ENCODE results near the gene ATP6V1G1. TPM values are rescaled to one million over a fixed set of nuclear protein-coding genes. Genes with fewer than 3 reads are reported as not detected.

Gene ATP6V1G1
- total and polyA plus RNA-seq, 2 experiments from 2014 or later = 127 to 222 TPM

GRCh38 chr9:114613919-114614318, 26.4 kb downstream of the ATP6V1G1 start:
- H4K20me1 ChIP-seq (ENCODE audit: insufficient read depth) = no peaks in the 10 kb centered on the region
- H3F3A ChIP-seq (ENCODE audit: insufficient read depth) = peaks cover 4% of the 10 kb centered on the region; the same call in 1 of the 2 replicates
- no peak overlapping the region for H3K27ac ChIP-seq
- H3K79me2 ChIP-seq (ENCODE audit: insufficient read depth) = peaks cover 18% of the 10 kb centered on the region; the same call in 1 of the 2 replicates
- TF ChIP-seq EZH2phosphoT487 (IDR thresholded peaks at IDR 0.05; ENCODE audit: insufficient read depth, low read depth) (no peak), EZH2 (IDR thresholded peaks at IDR 0.05; ENCODE audit: insufficient read depth, poor library complexity, severe bottlenecking) (no peak)
- no peaks in the 10 kb centered on the region for H3K36me3 ChIP-seq (ENCODE audit: low read depth)
- in situ Hi-C loops (cut with MboI) = no loop called here
- H3K4me2 ChIP-seq (ENCODE audit: unreplicated experiment) = no peak overlapping the region
- H2AFZ ChIP-seq = no peak overlapping the region
- no peak overlapping the region for H3K4me3 ChIP-seq
- H3K9me3 ChIP-seq (ENCODE audit: low read depth) = no peaks in the 10 kb centered on the region
- DNase-seq = no peak
- no peak overlapping the region for H3K9ac ChIP-seq
- WGBS, 2 experiments (ENCODE audit: low coverage in 1 of 2, low lambda C conversion rate in 2 of 2, missing lambda C conversion rate in 2 of 2) = 64 to 67% methylated on average over 3 of the region's 3 CpGs
- no peaks in the 10 kb centered on the region for H3K27me3 ChIP-seq (replicated peaks; ENCODE audit: insufficient read depth)
- H3K9me2 ChIP-seq (ENCODE audit: insufficient read depth) = no peaks in the 10 kb centered on the region
- peaks cover 13% of the 10 kb centered on the region for H3K4me1 ChIP-seq (ENCODE audit: insufficient read depth)

DNA sequence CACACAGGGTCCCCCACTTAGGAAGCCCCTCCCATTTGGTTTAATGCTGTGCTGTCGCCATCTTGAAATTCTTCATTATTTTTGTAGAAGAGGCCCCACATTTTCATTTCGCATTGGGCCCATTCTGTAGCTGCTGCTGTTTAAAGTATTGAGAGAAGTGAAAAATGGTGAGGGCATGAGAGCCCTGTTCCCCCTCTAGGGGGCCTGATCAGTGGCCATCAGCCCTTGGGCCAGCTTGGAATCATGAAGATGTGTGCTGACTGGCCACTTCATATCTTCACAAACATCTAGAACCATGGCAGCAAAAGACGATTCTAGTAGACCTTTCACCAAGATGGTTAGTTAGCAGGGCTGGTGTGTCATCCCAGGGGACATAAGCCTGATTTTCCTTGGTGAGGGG, 26.8 kb downstream of the ATP6V1G1 start:
- Histone ChIP-seq H3K79me2 (ENCODE audit: insufficient read depth) (peaks cover 18% of the 10 kb centered on the region; the same call in 1 of the 2 replicates), H3K9ac (no peak overlapping the region), H3K27me3 (replicated peaks; ENCODE audit: insufficient read depth) (no peaks in the 10 kb centered on the region), H3F3A (ENCODE audit: insufficient read depth) (peaks cover 4% of the 10 kb centered on the region; the same call in 1 of the 2 replicates), H3K36me3 (ENCODE audit: low read depth) (no peaks in the 10 kb centered on the region), H3K4me2 (ENCODE audit: unreplicated experiment) (no peak overlapping the region), H3K4me3 (no peak overlapping the region), H3K9me3 (ENCODE audit: low read depth) (no peaks in the 10 kb centered on the region), H3K4me1 (ENCODE audit: insufficient read depth) (peaks cover 13% of the 10 kb centered on the region), H4K20me1 (ENCODE audit: insufficient read depth) (no peaks in the 10 kb centered on the region), H2AFZ (no peak overlapping the region), H3K27ac (no peak overlapping the region), H3K9me2 (ENCODE audit: insufficient read depth) (no peaks in the 10 kb centered on the region)
- WGBS, 2 experiments (ENCODE audit: low coverage in 1 of 2, low lambda C conversion rate in 2 of 2, missing lambda C conversion rate in 2 of 2) = 95 to 96% methylated on average over 3 of the region's 3 CpGs
- no peak for DNase-seq
- TF ChIP-seq EZH2 (IDR thresholded peaks at IDR 0.05; ENCODE audit: insufficient read depth, poor library complexity, severe bottlenecking) = no peak
- in situ Hi-C loops (cut with MboI) = no loop called here

DNA sequence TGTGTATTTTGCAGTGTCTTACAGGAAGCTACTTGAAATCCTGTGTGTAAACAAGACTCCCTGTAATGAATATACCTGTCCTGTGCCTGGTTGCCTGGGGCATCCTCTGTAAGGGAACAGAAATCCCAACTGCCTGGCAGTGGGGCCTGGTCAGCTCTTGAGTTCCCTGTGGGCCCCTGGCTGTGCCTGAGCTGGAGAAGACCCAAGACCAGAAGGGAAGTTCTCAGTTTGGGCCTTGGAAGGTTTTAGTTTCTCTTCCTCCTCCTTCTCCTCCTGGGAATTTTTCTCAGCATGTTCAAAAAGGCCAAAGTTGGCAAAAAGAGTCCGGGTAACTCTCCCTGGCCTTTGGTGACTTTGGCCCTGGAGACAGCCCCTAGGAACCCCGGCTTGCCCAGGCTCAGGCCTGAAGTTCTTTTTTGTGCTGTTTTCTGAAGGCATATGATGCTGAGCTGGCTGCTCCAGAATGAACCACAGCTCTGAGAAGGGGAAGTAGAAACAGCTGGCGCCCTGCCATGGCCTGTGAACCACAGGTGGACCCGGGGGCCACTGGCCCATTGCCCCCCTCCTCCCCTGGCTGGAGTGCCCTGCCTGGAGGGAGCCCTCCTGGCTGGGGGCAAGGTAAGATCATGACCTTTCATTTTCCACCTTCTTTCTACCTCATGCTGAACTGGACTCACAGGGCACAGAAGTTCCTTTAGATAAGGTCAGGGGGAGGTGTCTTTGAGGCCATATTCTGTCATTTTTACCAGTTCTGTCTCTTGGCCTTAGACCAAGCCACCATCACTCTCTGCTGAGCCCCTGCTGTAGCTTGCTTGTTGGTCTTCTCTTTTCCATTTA, 29.3 kb downstream of the ATP6V1G1 start:
- no peaks in the 10 kb centered on the region for H3K36me3 ChIP-seq (ENCODE audit: low read depth)
- peaks cover 18% of the 10 kb centered on the region; the same call in 1 of the 2 replicates for H3K79me2 ChIP-seq (ENCODE audit: insufficient read depth)
- no peak for DNase-seq
- peaks cover 10% of the 10 kb centered on the region for H3F3A ChIP-seq (ENCODE audit: insufficient read depth)
- H3K9me3 ChIP-seq (ENCODE audit: low read depth) = no peaks in the 10 kb centered on the region
- H3K9ac ChIP-seq = no peak overlapping the region
- in situ Hi-C loops (cut with MboI) = no loop called here
- H3K4me1 ChIP-seq (ENCODE audit: insufficient read depth) = peaks cover 12% of the 10 kb centered on the region
- H3K27me3 ChIP-seq (replicated peaks; ENCODE audit: insufficient read depth) = no peaks in the 10 kb centered on the region
- WGBS, 2 experiments (ENCODE audit: low coverage in 1 of 2, low lambda C conversion rate in 2 of 2, missing lambda C conversion rate in 2 of 2) = 64 to 73% methylated on average over 4 of the region's 4 CpGs
- no peak overlapping the region for H3K27ac ChIP-seq
- H4K20me1 ChIP-seq (ENCODE audit: insufficient read depth) = no peaks in the 10 kb centered on the region
- H2AFZ ChIP-seq = no peak overlapping the region
- no peak overlapping the region for H3K4me3 ChIP-seq
- H3K9me2 ChIP-seq (ENCODE audit: insufficient read depth) = no peaks in the 10 kb centered on the region
- TF ChIP-seq EZH2phosphoT487 (IDR thresholded peaks at IDR 0.05; ENCODE audit: insufficient read depth, low read depth) = no peak
- TF ChIP-seq EZH2 (IDR thresholded peaks at IDR 0.05; ENCODE audit: insufficient read depth, poor library complexity, severe bottlenecking) = no peak
- H3K4me2 ChIP-seq (ENCODE audit: unreplicated experiment) = no peak overlapping the region

- no peaks in the 10 kb centered on the region for H3K36me3 ChIP-seq (ENCODE audit: low read depth)
- no peak overlapping the region for H3K27ac ChIP-seq
- H3K9me2 ChIP-seq (ENCODE audit: insufficient read depth) = no peaks in the 10 kb centered on the region
- in situ Hi-C loops (cut with MboI) = no loop called here
- no peaks in the 10 kb centered on the region for H3K27me3 ChIP-seq (replicated peaks; ENCODE audit: insufficient read depth)
- 0 out of 2 replicates have a peak, but pooled peaks cover 4% of the 10 kb centered on the region for H4K20me1 ChIP-seq (ENCODE audit: insufficient read depth)
- no peak overlapping the region for H3K4me2 ChIP-seq (ENCODE audit: unreplicated experiment)
- no peaks in the 10 kb centered on the region for H3K9me3 ChIP-seq (ENCODE audit: low read depth)
- H3F3A ChIP-seq (ENCODE audit: insufficient read depth) = peaks cover 15% of the 10 kb centered on the region
- TF ChIP-seq EZH2phosphoT487 (IDR thresholded peaks at IDR 0.05; ENCODE audit: insufficient read depth, low read depth) (no peak), EZH2 (IDR thresholded peaks at IDR 0.05; ENCODE audit: insufficient read depth, poor library complexity, severe bottlenecking) (no peak)
- DNase-seq = no peak
- H3K4me3 ChIP-seq = no peak overlapping the region
- WGBS, 2 experiments (ENCODE audit: low coverage in 1 of 2, low lambda C conversion rate in 2 of 2, missing lambda C conversion rate in 2 of 2) = 95% methylated on average over 13 of the region's 13 CpGs
- H2AFZ ChIP-seq = no peak overlapping the region
- H3K79me2 ChIP-seq (ENCODE audit: insufficient read depth) = peaks cover 8% of the 10 kb centered on the region; the same call in 1 of the 2 replicates
- H3K4me1 ChIP-seq (ENCODE audit: insufficient read depth) = peaks cover 11% of the 10 kb centered on the region
- H3K9ac ChIP-seq = no peak overlapping the region
Measured at GRCh38 chr9:114619191-114619761, 31.7 kb downstream of the ATP6V1G1 start.

Data from GM23248 (cell line).